HCT116 (cell line): ENCODE measurements around the gene SUDS3.

ENCODE experiments used
- CTCF ChIP-seq, 3 experiments: fragments of 200-600 bp in 1 of 3; sonication (generic) in 1 of 3; IDR thresholded peaks in 2 of 3; conservative IDR thresholded peaks in 1 of 3; 2 replicates each; pipeline ENCODE4 v1.5.1; 2012 to 2017; ENCODE audit warnings: low read depth in 2 of 3, low read length in 2 of 3, antibody characterized with exemption in 1 of 3, borderline replicate concordance in 1 of 3, control low read depth in 1 of 3, mild to moderate bottlenecking in 1 of 3, mixed read lengths in 1 of 3, mixed run types in 1 of 3, moderate library complexity in 1 of 3; ENCODE audit not compliant: insufficient read depth in 1 of 3
- EGR1 ChIP-seq: IDR thresholded peaks from 2 replicates; pipeline ENCODE4 v1.6.1; 2012; ENCODE audit warnings: low read depth
- EZH2 ChIP-seq: fragments of 200-600 bp; sonication (generic); IDR thresholded peaks from 2 replicates; pipeline ENCODE4 v1.6.1; 2017; ENCODE audit warnings: antibody characterized with exemption, mixed run types
- POLR2A ChIP-seq: IDR thresholded peaks from 2 replicates; pipeline ENCODE4 v1.7.0; 2011; ENCODE audit warnings: borderline replicate concordance; ENCODE audit not compliant: insufficient read depth, insufficient read length; ENCODE audit errors: extremely low read depth
- RAD21 ChIP-seq: IDR thresholded peaks from 2 replicates; pipeline ENCODE4 v1.6.1; 2012; ENCODE audit warnings: low read depth, mild to moderate bottlenecking

DNA sequence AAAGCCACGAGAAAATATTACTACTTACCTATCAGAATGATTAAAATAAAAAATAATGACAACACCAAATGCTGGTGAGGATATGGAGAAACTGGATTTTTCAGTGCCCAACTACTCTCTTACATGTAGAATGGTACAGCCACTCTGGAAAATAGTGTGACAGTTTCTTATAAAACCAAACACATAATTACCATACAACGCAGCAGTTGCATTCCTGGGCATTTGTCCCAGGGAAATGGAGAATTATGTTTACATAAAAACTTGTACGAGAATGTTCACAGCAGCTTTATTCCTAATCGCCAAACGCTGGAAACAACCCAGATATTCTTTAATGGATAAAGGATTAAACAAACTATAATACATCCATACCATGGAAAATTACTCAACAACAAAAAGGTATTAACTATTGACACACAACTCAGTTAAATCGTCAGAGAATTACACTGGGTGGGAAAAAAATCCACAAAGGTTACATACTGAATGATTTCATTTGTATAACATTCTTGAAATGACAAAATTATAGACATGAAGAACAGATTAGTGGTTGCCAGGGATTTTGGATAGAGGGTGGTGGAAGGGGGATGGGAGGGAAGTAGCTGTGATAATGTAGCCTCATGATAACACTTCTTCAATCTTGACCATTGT is 39.0 kb upstream of the SUDS3 start:
- TF ChIP-seq RAD21 (no peak), CTCF (IDR thresholded peaks at IDR 0.05 in 2 of 3, conservative IDR thresholded peaks at IDR 0.05 in 1 of 3; ENCODE audit: borderline replicate concordance in 1 of 3, insufficient read depth in 1 of 3, low read depth in 2 of 3, low read length in 2 of 3) (no peak), EZH2 (no peak), EGR1 (no peak), POLR2A (no peak)
